IMR-90 (cell line): ENCODE data around the gene LTBP4. TPM values are rescaled to one million over a fixed set of nuclear protein-coding genes. Genes with fewer than 3 reads are reported as not detected.

Experiments
- ATAC-seq: fragments of 200-7000 bp; cut with Tn5 transposase; 2 replicates; pipeline ENCODE4 v1.9.1; 2020; ENCODE audit warnings: low read depth, mild to moderate bottlenecking, moderate library complexity
- BruUV-seq: library from RNA; stranded (reverse); fragments of 400-500 nt; replicated peaks from 2 replicates; lab custom pipeline; 2021; lab: Mats Ljungman, UMichigan
- CTCF ChIA-PET: fragments of 300-600 bp; formaldehyde crosslinking; extraction: SDS; loops from one replicate; lab custom pipeline; 2021; ENCODE audit warnings: antibody characterized with exemption; lab: Yijun Ruan, JAX
- POLR2A ChIA-PET: fragments of 300-600 bp; sonication (Branson Sonifier 250); formaldehyde crosslinking; loops from one replicate; lab custom pipeline; 2022; ENCODE audit warnings: antibody characterized with exemption; ENCODE audit not compliant: unreplicated experiment; lab: Charles Lee
- DNase-seq: peaks from one replicate; pipeline ENCODE4 v3.0.0; 2013
- H2AFZ ChIP-seq: replicated peaks from 2 replicates; pipeline ENCODE3; 2013; ENCODE audit warnings: low read length, mild to moderate bottlenecking; ENCODE audit not compliant: poor library complexity
- H2AK5ac ChIP-seq: 2 replicates; pipeline ENCODE4 v1.6.1; 2013; ENCODE audit warnings: low read depth, low read length, inconsistent platforms
- H2AK9ac ChIP-seq: replicated peaks from 2 replicates; pipeline ENCODE3; 2013; ENCODE audit warnings: mild to moderate bottlenecking, low read depth, low read length, moderate library complexity; ENCODE audit not compliant: poor library complexity
- H2BK120ac ChIP-seq: 2 replicates; pipeline ENCODE4 v1.6.1; 2013; ENCODE audit warnings: low read depth, low read length, inconsistent platforms
- H2BK15ac ChIP-seq: 3 replicates; pipeline ENCODE4 v1.6.1; 2013; ENCODE audit warnings: low read depth, low read length, inconsistent platforms
- H2BK20ac ChIP-seq: 2 replicates; pipeline ENCODE4 v1.6.1; 2013; ENCODE audit warnings: low read depth, mild to moderate bottlenecking, inconsistent platforms, low read length, moderate library complexity
- H2BK5ac ChIP-seq: 2 replicates; pipeline ENCODE4 v1.6.1; 2013; ENCODE audit warnings: mild to moderate bottlenecking, low read depth, low read length, inconsistent platforms; ENCODE audit not compliant: poor library complexity, severe bottlenecking
- H3K14ac ChIP-seq: replicated peaks from 2 replicates; pipeline ENCODE4 v1.6.1; 2013; ENCODE audit warnings: low read depth, low read length, inconsistent platforms
- H3K18ac ChIP-seq: 2 replicates; pipeline ENCODE4 v1.6.1; 2013; ENCODE audit warnings: low read depth, low read length, control low read depth
- H3K23ac ChIP-seq: 2 replicates; pipeline ENCODE4 v1.6.1; 2013; ENCODE audit warnings: low read depth, low read length, inconsistent platforms
- H3K27ac ChIP-seq: 2 replicates; pipeline ENCODE4 v1.5.1; 2013; ENCODE audit warnings: mild to moderate bottlenecking, control low read depth, low read length; ENCODE audit not compliant: insufficient read depth
- H3K27me3 ChIP-seq: 2 replicates; pipeline ENCODE4 v1.6.1; 2013; ENCODE audit warnings: low read length; ENCODE audit not compliant: control insufficient read depth, insufficient read depth
- H3K36me3 ChIP-seq: 2 replicates; pipeline ENCODE4 v1.6.1; 2013; ENCODE audit warnings: low read length, mixed read lengths; ENCODE audit not compliant: control insufficient read depth, insufficient read depth
- H3K4ac ChIP-seq: 2 replicates; pipeline ENCODE4 v1.6.1; 2013; ENCODE audit warnings: low read depth, low read length, inconsistent platforms
- H3K4me1 ChIP-seq: 2 replicates; pipeline ENCODE4 v1.6.1; 2013; ENCODE audit warnings: low read length, mixed read lengths; ENCODE audit not compliant: control insufficient read depth, insufficient read depth
- H3K4me2 ChIP-seq: 2 replicates; pipeline ENCODE4 v1.6.1; 2013; ENCODE audit warnings: low read depth, mild to moderate bottlenecking, control low read depth, low read length, moderate library complexity
- H3K4me3 ChIP-seq: 2 replicates; pipeline ENCODE4 v1.5.1; 2013; ENCODE audit warnings: low read depth, mild to moderate bottlenecking, control low read depth, low read length, moderate library complexity; ENCODE audit not compliant: insufficient read depth
- H3K56ac ChIP-seq: 2 replicates; pipeline ENCODE4 v1.6.1; 2013; ENCODE audit warnings: low read length, inconsistent platforms; ENCODE audit not compliant: insufficient read depth; ENCODE audit errors: extremely low read depth
- H3K79me1 ChIP-seq, 2 experiments: 2 replicates each; pipeline ENCODE4 v1.6.1; 2013; ENCODE audit warnings: low read length in 2 of 2, inconsistent platforms in 1 of 2, low read depth in 1 of 2
- H3K9ac ChIP-seq: 2 replicates; pipeline ENCODE4 v1.6.1; 2013; ENCODE audit warnings: low read depth, low read length, control low read depth
- H3K9me1 ChIP-seq: 2 replicates; pipeline ENCODE4 v1.6.1; 2013; ENCODE audit warnings: low read length, inconsistent platforms; ENCODE audit not compliant: insufficient read depth
- H3K9me3 ChIP-seq: 2 replicates; pipeline ENCODE4 v1.6.1; 2013; ENCODE audit warnings: low read length; ENCODE audit not compliant: control insufficient read depth, insufficient read depth
- H4K20me1 ChIP-seq: 2 replicates; pipeline ENCODE4 v1.6.1; 2013; ENCODE audit warnings: low read length, inconsistent platforms; ENCODE audit not compliant: insufficient read depth
- H4K5ac ChIP-seq: 2 replicates; pipeline ENCODE4 v1.6.1; 2013; ENCODE audit warnings: mild to moderate bottlenecking, low read depth, low read length, control low read depth
- H4K8ac ChIP-seq, 2 experiments: 2 replicates each; pipeline ENCODE4 v1.6.1; 2013; ENCODE audit warnings: low read depth in 2 of 2, low read length in 2 of 2, control low read depth in 1 of 2, inconsistent platforms in 1 of 2
- H4K91ac ChIP-seq: 2 replicates; pipeline ENCODE4 v1.6.1; 2013; ENCODE audit warnings: low read depth, low read length, inconsistent platforms; ENCODE audit not compliant: insufficient read depth
- BHLHE40 ChIP-seq: fragments of 150-350 bp; IDR thresholded peaks from 2 replicates; pipeline ENCODE4 v1.6.1; 2016; ENCODE audit warnings: mild to moderate bottlenecking, low read depth, low read length
- CEBPB ChIP-seq: IDR thresholded peaks from 2 replicates; pipeline ENCODE4 v1.6.1; 2012; ENCODE audit warnings: low read depth, low read length, improper control_type of control experiment
- CHD1 ChIP-seq: IDR thresholded peaks from 2 replicates; pipeline ENCODE4 v1.6.1; 2012; ENCODE audit warnings: low read depth, low read length, improper control_type of control experiment
- MAFK ChIP-seq: IDR thresholded peaks from 2 replicates; pipeline ENCODE4 v1.6.1; 2012; ENCODE audit warnings: low read depth, low read length, improper control_type of control experiment
- MAZ ChIP-seq: IDR thresholded peaks from 2 replicates; pipeline ENCODE4 v1.6.1; 2012; ENCODE audit warnings: low read depth, mild to moderate bottlenecking, low read length, improper control_type of control experiment, moderate library complexity, borderline replicate concordance
- MXI1 ChIP-seq: IDR thresholded peaks from 2 replicates; pipeline ENCODE4 v1.6.1; 2012; ENCODE audit warnings: low read depth, mild to moderate bottlenecking, low read length, moderate library complexity, borderline replicate concordance
- NFE2L2 ChIP-seq: fragments of 150-350 bp; IDR thresholded peaks from 2 replicates; pipeline ENCODE4 v1.6.1; 2016; ENCODE audit warnings: low read depth, mild to moderate bottlenecking, low read length
- POLR2A ChIP-seq: IDR thresholded peaks from 2 replicates; pipeline ENCODE4 v1.6.1; 2012; ENCODE audit warnings: mild to moderate bottlenecking, low read depth, low read length
- RAD21 ChIP-seq: IDR thresholded peaks from 2 replicates; pipeline ENCODE4 v1.6.1; 2012; ENCODE audit warnings: low read length, improper control_type of control experiment
- RCOR1 ChIP-seq: IDR thresholded peaks from 2 replicates; pipeline ENCODE4 v1.6.1; 2012; ENCODE audit warnings: mild to moderate bottlenecking, low read length, improper control_type of control experiment; ENCODE audit not compliant: insufficient replicate concordance
- RFX5 ChIP-seq: IDR thresholded peaks from 2 replicates; pipeline ENCODE4 v1.8.0; 2012; ENCODE audit warnings: low read depth, mild to moderate bottlenecking, low read length, moderate library complexity
- SMC3 ChIP-seq: fragments of 150-350 bp; IDR thresholded peaks from 2 replicates; pipeline ENCODE4 v1.6.1; 2016; ENCODE audit warnings: low read depth, mild to moderate bottlenecking, antibody characterized with exemption, low read length, moderate library complexity
- WGBS, 2 experiments: methylation state at CpG; one replicate each; pipeline versions ENCODE4 v1.1.5 to v1.1.7; 2013; ENCODE audit warnings: missing lambda C conversion rate in 2 of 2; ENCODE audit not compliant: insufficient read length in 1 of 2; ENCODE audit errors: extremely low coverage in 2 of 2; 5-methylcytosine and 5-hydroxymethylcytosine counted together
- dilution Hi-C: fragments of 300-500 bp; cut with HindIII; formaldehyde crosslinking; loops from one replicate; pipeline ENCODE4 v1.14.3; 2018; ENCODE audit warnings: low sequenced_read_pairs; ENCODE audit not compliant: unreplicated experiment
- in situ Hi-C: fragments of 300-500 bp; cut with MboI; formaldehyde crosslinking; loops from 3 replicates; pipeline ENCODE4 v1.14.3; 2019; ENCODE audit warnings: low sequenced_read_pairs, inconsistent platforms, mixed read lengths
- intact Hi-C: fragments of 100-400 bp; cut with micrococcal nuclease; formaldehyde crosslinking; loops from 2 replicates; pipeline ENCODE4 v1.10.0; 2022
- polyA plus RNA-seq, 3 experiments: library from polyadenylated mRNA; depleted of rRNA; stranded (reverse); fragments of >200 nt; gene quantifications; 2 replicates each; pipeline ENCODE4 v1.2.3, GENCODE V29; 2012; ENCODE audit warnings: low replicate concordance in 1 of 3
- total RNA-seq: library from RNA; depleted of rRNA; stranded (reverse); fragments of >200 nt; gene quantifications from 2 replicates; pipeline ENCODE4 v1.2.3, GENCODE V29; 2012
- TF ChIP-seq, protein P1 (sequence below): conservative IDR thresholded peaks from 2 replicates; pipeline ENCODE4 v1.5.1; 2012; ENCODE audit warnings: mild to moderate bottlenecking, low read depth, low read length, improper control_type of control experiment

LTBP4 gene
- total and polyA plus RNA-seq, 2 of the 4 experiments (the other 2 are of a cell fraction) = 14.7 to 70.3 TPM

DNA sequence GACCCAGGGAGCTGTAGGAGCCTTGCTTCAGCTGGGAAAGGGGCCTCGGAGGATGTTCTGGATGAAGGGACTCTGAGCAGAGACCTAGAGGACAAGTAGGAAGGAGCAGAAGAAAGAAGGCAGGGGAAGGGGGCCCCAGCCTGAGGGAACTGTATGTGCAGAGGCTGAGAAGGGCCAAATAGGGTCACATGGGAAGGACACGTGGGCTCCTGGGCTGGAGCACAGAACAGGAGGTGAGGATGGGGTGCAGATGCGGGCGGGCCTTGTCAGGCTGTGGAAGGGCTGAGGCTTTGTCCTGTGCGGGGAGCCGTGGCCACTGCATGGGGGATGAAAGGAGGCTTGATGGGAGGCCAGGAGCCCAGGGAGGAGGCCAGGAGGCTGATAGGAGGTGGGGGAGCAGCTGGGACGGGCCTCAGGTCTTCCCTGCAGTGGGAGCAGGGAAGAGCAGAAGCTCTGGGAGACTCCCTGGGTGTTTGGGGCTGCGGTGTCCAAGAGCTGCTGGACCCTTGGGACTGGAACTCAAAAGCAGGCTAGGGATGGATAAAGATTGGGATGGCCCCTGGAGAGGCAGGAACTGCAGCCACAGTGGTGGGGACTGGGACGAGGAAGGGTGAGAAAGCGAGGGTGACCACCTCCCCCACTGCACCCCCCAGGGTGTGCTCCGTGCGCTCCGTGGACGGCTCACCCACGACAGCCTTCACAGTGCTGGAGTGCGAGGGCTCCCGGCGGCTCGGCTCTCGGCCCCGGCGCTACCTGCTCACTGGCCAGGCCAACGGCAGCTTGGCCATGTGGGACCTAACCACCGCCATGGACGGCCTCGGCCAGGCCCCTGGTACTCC, 11.4 kb upstream of the LTBP4 start (continued):
- no peak for TF ChIP-seq RCOR1

DNA sequence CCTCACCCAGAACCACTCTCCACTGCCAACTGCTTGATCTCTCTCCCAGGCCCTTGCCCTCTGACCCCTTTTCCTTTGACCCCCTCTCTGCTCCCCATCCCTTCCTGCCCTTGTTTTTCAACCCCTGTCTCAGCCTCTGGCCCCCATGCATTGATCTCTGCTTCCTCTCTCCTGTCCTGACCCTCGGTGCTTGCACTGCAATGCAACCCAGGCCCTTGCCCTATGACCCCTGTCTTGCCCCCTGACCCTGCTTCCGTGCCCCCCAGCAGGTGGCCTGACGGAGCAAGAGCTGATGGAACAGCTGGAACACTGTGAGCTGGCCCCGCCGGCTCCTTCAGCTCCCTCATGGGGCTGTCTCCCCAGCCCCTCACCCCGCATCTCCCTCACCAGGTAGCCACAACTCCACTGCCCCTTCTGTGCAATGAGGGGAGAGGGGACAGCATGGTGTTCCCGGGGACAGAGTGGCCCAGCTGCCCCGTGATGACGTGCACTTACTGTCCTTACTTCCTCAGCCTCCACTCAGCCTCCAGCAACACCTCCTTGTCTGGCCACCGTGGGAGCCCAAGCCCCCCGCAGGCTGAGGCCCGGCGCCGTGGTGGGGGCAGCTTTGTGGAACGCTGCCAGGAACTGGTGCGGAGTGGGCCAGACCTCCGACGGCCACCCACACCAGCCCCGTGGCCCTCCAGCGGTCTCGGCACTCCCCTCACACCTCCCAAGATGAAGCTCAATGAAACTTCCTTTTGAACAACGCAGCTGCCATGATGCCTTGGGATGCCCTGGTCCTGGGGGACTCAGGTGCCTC, 10.5 kb upstream of the LTBP4 start:
- dilution Hi-C loops (no loop called here), intact Hi-C loops (loop anchor here (10.0 kb wide), 1 partner anchor 456 kb away; no protein-coding TSS in a partner anchor), in situ Hi-C loops (no loop called here)
- no peak overlapping the region for H3K9ac ChIP-seq
- H4K91ac ChIP-seq = no peak overlapping the region
- no peak overlapping the region for H3K4me2 ChIP-seq
- H3K4me3 ChIP-seq = no peak overlapping the region
- no peak overlapping the region for H3K18ac ChIP-seq
- no peak overlapping the region for H2AK5ac ChIP-seq
- no peak overlapping the region for H2AFZ ChIP-seq
- H3K4me1 ChIP-seq = peaks cover 7% of the 10 kb centered on the region
- no peak overlapping the region for H2BK15ac ChIP-seq
- no peaks in the 10 kb centered on the region for H3K27me3 ChIP-seq
- peaks cover 4% of the 10 kb centered on the region; the same call in 1 of the 2 replicates for H3K9me1 ChIP-seq
- DNase-seq (no peak), ATAC-seq (no peak)
- no peak overlapping the region for H3K23ac ChIP-seq
- H2BK5ac ChIP-seq = no peak overlapping the region
- peaks cover 0 to 4% of the 10 kb centered on the region in 2 experiments; a peak in 1 of 4 replicates for H3K79me1 ChIP-seq
- no peak overlapping the region for H4K5ac ChIP-seq
- no peak overlapping the region for H3K27ac ChIP-seq
- 40% methylated on average over 10 of the region's 22 CpGs; no CpG with 5 or more reads in 1 of the 2 experiments for WGBS, 2 experiments
- H2AK9ac ChIP-seq = peak overlapping the region; percentile 16
- H3K36me3 ChIP-seq = peaks cover 40% of the 10 kb centered on the region
- BruUV-seq = no TSS peak
- no peak overlapping the region for H3K56ac ChIP-seq
- no peak overlapping the region for H3K14ac ChIP-seq
- H3K4ac ChIP-seq = no peak overlapping the region
- H2BK20ac ChIP-seq = no peak overlapping the region
- H3K9me3 ChIP-seq = no peaks in the 10 kb centered on the region
- no peaks in the 10 kb centered on the region for H4K20me1 ChIP-seq
- no peak overlapping the region for H2BK120ac ChIP-seq
- ChIA-PET CTCF (no interaction called here), POLR2A (no interaction called here)
- H4K8ac ChIP-seq = no peak overlapping the region
- TF ChIP-seq CEBPB = no peak
- TF ChIP-seq BHLHE40 = no peak
- no peak for TF ChIP-seq RFX5
- TF ChIP-seq POLR2A = no peak
- no peak for TF ChIP-seq MXI1
- TF ChIP-seq MAZ = no peak
- no peak for TF ChIP-seq CHD1
- no peak for TF ChIP-seq NFE2L2
- TF ChIP-seq RAD21 = no peak
- TF ChIP-seq MAFK = no peak
- TF ChIP-seq SMC3 = no peak
- TF ChIP-seq, protein P1, sequence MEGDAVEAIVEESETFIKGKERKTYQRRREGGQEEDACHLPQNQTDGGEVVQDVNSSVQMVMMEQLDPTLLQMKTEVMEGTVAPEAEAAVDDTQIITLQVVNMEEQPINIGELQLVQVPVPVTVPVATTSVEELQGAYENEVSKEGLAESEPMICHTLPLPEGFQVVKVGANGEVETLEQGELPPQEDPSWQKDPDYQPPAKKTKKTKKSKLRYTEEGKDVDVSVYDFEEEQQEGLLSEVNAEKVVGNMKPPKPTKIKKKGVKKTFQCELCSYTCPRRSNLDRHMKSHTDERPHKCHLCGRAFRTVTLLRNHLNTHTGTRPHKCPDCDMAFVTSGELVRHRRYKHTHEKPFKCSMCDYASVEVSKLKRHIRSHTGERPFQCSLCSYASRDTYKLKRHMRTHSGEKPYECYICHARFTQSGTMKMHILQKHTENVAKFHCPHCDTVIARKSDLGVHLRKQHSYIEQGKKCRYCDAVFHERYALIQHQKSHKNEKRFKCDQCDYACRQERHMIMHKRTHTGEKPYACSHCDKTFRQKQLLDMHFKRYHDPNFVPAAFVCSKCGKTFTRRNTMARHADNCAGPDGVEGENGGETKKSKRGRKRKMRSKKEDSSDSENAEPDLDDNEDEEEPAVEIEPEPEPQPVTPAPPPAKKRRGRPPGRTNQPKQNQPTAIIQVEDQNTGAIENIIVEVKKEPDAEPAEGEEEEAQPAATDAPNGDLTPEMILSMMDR = no peak
- TF ChIP-seq RCOR1 = no peak
